ENCODE data around the gene WNT3A.
A peak's percentile ranks its signal among the peaks of the same experiment; 100 is the strongest.

Gene WNT3A

DNA sequence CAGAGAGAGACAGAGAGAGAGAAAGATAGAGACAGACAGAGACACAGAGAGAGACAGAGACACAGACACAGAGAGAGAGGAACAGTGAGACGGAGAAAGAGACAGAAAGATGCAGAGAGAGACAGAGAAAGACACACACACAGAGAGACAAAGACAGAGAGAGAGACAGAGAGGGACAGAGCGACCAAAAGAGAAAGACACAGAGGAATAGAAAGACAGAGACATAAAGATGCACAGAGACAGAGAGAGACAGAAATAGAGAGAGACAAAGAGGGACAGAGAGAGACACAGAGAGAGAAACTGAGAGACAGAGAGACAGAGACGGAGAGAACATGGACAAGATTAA is 16.5 kb downstream of the WNT3A start:
- H3K4me3 ChIP-seq (ENCODE audit: low read depth, low read length) = no peak overlapping the region
- no peaks in the 10 kb centered on the region for H3K36me3 ChIP-seq (ENCODE audit: control insufficient read depth in 2 of 2, insufficient read depth in 1 of 2, low read length in 2 of 2)
- no peak overlapping the region for H3K27ac ChIP-seq (ENCODE audit: extremely low read depth, low read depth, low read length)
- H3K9me3 ChIP-seq (ENCODE audit: control insufficient read depth, insufficient read depth, low read depth, low read length) = no peaks in the 10 kb centered on the region
- ChIA-PET CTCF (no interaction called here), POLR2A (no interaction called here)
- TF ChIP-seq ZNF433 (tag by site-specific recombination; IDR thresholded peaks at IDR 0.05; ENCODE audit: low read depth) = no peak
- no peak for TF ChIP-seq ZNF157 (tag by site-specific recombination; IDR thresholded peaks at IDR 0.05)
- TF ChIP-seq ZNF214 (tag by site-specific recombination; IDR thresholded peaks at IDR 0.05; ENCODE audit: borderline replicate concordance) = no peak
- TF ChIP-seq ZNF114 (tag by site-specific recombination; IDR thresholded peaks at IDR 0.05) = 0 out of 2 replicates have a peak, but pooled peaks have one; percentile 34
- TF ChIP-seq ZNF202 (tag by site-specific recombination; IDR thresholded peaks at IDR 0.05; ENCODE audit: borderline replicate concordance) = peak; percentile 50; the same call in 1 of the 2 replicates
- TF ChIP-seq ZNF473 (tag by site-specific recombination; IDR thresholded peaks at IDR 0.05) = no peak; the same call in 1 of the 2 replicates
- TF ChIP-seq ZNF112 (tag by site-specific recombination; IDR thresholded peaks at IDR 0.05) = no peak
- TF ChIP-seq, protein P1, sequence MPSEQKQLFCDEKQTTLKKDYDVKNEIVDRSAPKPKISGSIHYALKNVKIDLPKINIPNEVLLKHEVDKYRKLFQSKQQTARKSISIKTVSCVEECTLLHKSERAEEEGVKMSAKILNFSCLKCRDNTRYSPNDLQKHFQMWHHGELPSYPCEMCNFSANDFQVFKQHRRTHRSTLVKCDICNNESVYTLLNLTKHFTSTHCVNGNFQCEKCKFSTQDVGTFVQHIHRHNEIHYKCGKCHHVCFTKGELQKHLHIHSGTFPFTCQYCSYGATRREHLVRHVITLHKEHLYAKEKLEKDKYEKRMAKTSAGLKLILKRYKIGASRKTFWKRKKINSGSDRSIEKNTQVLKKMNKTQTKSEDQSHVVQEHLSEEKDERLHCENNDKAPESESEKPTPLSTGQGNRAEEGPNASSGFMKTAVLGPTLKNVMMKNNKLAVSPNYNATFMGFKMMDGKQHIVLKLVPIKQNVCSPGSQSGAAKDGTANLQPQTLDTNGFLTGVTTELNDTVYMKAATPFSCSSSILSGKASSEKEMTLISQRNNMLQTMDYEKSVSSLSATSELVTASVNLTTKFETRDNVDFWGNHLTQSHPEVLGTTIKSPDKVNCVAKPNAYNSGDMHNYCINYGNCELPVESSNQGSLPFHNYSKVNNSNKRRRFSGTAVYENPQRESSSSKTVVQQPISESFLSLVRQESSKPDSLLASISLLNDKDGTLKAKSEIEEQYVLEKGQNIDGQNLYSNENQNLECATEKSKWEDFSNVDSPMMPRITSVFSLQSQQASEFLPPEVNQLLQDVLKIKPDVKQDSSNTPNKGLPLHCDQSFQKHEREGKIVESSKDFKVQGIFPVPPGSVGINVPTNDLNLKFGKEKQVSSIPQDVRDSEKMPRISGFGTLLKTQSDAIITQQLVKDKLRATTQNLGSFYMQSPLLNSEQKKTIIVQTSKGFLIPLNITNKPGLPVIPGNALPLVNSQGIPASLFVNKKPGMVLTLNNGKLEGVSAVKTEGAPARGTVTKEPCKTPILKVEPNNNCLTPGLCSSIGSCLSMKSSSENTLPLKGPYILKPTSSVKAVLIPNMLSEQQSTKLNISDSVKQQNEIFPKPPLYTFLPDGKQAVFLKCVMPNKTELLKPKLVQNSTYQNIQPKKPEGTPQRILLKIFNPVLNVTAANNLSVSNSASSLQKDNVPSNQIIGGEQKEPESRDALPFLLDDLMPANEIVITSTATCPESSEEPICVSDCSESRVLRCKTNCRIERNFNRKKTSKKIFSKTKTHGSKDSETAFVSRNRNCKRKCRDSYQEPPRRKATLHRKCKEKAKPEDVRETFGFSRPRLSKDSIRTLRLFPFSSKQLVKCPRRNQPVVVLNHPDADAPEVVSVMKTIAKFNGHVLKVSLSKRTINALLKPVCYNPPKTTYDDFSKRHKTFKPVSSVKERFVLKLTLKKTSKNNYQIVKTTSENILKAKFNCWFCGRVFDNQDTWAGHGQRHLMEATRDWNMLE (tag by site-specific recombination; conservative IDR thresholded peaks at IDR 0.05; ENCODE audit: low read depth) = no peak
- no peak for TF ChIP-seq YY1 (tag by site-specific recombination; IDR thresholded peaks at IDR 0.05)
- no peak for TF ChIP-seq ZNF404 (tag by site-specific recombination; IDR thresholded peaks at IDR 0.05)
- TF ChIP-seq, protein P2, sequence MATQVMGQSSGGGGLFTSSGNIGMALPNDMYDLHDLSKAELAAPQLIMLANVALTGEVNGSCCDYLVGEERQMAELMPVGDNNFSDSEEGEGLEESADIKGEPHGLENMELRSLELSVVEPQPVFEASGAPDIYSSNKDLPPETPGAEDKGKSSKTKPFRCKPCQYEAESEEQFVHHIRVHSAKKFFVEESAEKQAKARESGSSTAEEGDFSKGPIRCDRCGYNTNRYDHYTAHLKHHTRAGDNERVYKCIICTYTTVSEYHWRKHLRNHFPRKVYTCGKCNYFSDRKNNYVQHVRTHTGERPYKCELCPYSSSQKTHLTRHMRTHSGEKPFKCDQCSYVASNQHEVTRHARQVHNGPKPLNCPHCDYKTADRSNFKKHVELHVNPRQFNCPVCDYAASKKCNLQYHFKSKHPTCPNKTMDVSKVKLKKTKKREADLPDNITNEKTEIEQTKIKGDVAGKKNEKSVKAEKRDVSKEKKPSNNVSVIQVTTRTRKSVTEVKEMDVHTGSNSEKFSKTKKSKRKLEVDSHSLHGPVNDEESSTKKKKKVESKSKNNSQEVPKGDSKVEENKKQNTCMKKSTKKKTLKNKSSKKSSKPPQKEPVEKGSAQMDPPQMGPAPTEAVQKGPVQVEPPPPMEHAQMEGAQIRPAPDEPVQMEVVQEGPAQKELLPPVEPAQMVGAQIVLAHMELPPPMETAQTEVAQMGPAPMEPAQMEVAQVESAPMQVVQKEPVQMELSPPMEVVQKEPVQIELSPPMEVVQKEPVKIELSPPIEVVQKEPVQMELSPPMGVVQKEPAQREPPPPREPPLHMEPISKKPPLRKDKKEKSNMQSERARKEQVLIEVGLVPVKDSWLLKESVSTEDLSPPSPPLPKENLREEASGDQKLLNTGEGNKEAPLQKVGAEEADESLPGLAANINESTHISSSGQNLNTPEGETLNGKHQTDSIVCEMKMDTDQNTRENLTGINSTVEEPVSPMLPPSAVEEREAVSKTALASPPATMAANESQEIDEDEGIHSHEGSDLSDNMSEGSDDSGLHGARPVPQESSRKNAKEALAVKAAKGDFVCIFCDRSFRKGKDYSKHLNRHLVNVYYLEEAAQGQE (tag by site-specific recombination; IDR thresholded peaks at IDR 0.05) = no peak
- 0 out of 2 replicates have a peak, but pooled peaks have one; percentile 60 for TF ChIP-seq ZNF521 (tag by site-specific recombination; IDR thresholded peaks at IDR 0.05)
- TF ChIP-seq FEZF1 (tag by site-specific recombination; IDR thresholded peaks at IDR 0.05) = no peak
- TF ChIP-seq ZNF596 (tag by site-specific recombination; IDR thresholded peaks at IDR 0.05) = peak; percentile 74
- no peak for TF ChIP-seq ZNF560 (tag by site-specific recombination; IDR thresholded peaks at IDR 0.05; ENCODE audit: borderline replicate concordance)
- TF ChIP-seq SCRT1 (tag by site-specific recombination; IDR thresholded peaks at IDR 0.05; ENCODE audit: borderline replicate concordance) = no peak
- no peak for TF ChIP-seq TRIM28 (IDR thresholded peaks at IDR 0.05; ENCODE audit: borderline replicate concordance, low read length)
- no peak for TF ChIP-seq ZNF184 (tag by site-specific recombination; IDR thresholded peaks at IDR 0.05)
- no peak for TF ChIP-seq GLI2 (tag by site-specific recombination; IDR thresholded peaks at IDR 0.05; ENCODE audit: borderline replicate concordance, low read depth)
- TF ChIP-seq ZNF660 (tag by site-specific recombination; IDR thresholded peaks at IDR 0.05) = no peak
- TF ChIP-seq BCL11A (tag by site-specific recombination; IDR thresholded peaks at IDR 0.05; ENCODE audit: low read depth) = no peak
- no peak for TF ChIP-seq ZNF510 (tag by site-specific recombination; IDR thresholded peaks at IDR 0.05; ENCODE audit: insufficient replicate concordance)
- TF ChIP-seq ZNF571 (tag by site-specific recombination; IDR thresholded peaks at IDR 0.05) = no peak
- TF ChIP-seq ZNF24 (tag by site-specific recombination; IDR thresholded peaks at IDR 0.05) = no peak
- no peak for TF ChIP-seq BCL11B (tag by site-specific recombination; IDR thresholded peaks at IDR 0.05; ENCODE audit: low read depth)
- H3K4me1 ChIP-seq (ENCODE audit: control insufficient read depth, insufficient read depth, low read length) = no peaks in the 10 kb centered on the region
